ENCODE results near the gene SMARCD3. TPM values are rescaled to one million over a fixed set of nuclear protein-coding genes. Genes with fewer than 3 reads are reported as not detected.

Gene SMARCD3
- total and polyA plus RNA-seq, 2 donors from 2014 or later, result 46.4 to 52.5 TPM

DNA sequence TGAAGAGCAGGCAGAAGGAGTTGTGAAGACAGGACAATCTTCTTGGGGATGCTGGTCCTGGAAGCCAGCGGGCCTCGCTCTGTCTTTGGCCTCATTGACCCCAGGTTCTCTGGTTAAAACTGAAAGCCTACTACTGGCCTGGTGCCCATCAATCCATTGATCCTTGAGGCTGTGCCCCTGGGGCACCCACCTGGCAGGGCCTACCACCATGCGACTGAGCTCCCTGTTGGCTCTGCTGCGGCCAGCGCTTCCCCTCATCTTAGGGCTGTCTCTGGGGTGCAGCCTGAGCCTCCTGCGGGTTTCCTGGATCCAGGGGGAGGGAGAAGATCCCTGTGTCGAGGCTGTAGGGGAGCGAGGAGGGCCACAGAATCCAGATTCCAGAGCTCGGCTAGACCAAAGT, 14.7 kb downstream of the SMARCD3 start:
- H3K27ac ChIP-seq (ENCODE audit: low read depth in 2 of 2, low read length in 2 of 2), result no peak overlapping the region
- no peaks in the 10 kb centered on the region for H3K9me3 ChIP-seq (ENCODE audit: control insufficient read depth in 2 of 3, insufficient read depth in 1 of 3, low read length in 3 of 3)
- peaks cover 0 to 7% (median 4%) of the 10 kb centered on the region in 3 donors for H3K36me3 ChIP-seq (ENCODE audit: control insufficient read depth in 2 of 3, insufficient read depth in 3 of 3, low read length in 3 of 3)
- DNase-seq, result no peak
- peak overlapping the region in 2 of 3 donors; percentile 67 to 76 for H3K4me3 ChIP-seq (ENCODE audit: low read length in 3 of 3)
- TF ChIP-seq, protein P1, sequence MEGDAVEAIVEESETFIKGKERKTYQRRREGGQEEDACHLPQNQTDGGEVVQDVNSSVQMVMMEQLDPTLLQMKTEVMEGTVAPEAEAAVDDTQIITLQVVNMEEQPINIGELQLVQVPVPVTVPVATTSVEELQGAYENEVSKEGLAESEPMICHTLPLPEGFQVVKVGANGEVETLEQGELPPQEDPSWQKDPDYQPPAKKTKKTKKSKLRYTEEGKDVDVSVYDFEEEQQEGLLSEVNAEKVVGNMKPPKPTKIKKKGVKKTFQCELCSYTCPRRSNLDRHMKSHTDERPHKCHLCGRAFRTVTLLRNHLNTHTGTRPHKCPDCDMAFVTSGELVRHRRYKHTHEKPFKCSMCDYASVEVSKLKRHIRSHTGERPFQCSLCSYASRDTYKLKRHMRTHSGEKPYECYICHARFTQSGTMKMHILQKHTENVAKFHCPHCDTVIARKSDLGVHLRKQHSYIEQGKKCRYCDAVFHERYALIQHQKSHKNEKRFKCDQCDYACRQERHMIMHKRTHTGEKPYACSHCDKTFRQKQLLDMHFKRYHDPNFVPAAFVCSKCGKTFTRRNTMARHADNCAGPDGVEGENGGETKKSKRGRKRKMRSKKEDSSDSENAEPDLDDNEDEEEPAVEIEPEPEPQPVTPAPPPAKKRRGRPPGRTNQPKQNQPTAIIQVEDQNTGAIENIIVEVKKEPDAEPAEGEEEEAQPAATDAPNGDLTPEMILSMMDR (IDR thresholded peaks at IDR 0.05; ENCODE audit: borderline replicate concordance, extremely low read depth, insufficient read depth), result no peak
- H3K27me3 ChIP-seq (ENCODE audit: control insufficient read depth, insufficient read depth, low read length), result no peaks in the 10 kb centered on the region
- no peak for FAIRE-seq
- intact Hi-C loops (cut with DNase I), result no loop called here
- peaks cover 0 to 15% (median 12%) of the 10 kb centered on the region in 3 donors for H3K4me1 ChIP-seq (ENCODE audit: control insufficient read depth in 2 of 3, insufficient read depth in 2 of 3, low read depth in 1 of 3, low read length in 3 of 3)
- peak overlapping the region in 1 of 3 donors; percentile 84 for H3K9ac ChIP-seq (ENCODE audit: low read length in 3 of 3)

DNA sequence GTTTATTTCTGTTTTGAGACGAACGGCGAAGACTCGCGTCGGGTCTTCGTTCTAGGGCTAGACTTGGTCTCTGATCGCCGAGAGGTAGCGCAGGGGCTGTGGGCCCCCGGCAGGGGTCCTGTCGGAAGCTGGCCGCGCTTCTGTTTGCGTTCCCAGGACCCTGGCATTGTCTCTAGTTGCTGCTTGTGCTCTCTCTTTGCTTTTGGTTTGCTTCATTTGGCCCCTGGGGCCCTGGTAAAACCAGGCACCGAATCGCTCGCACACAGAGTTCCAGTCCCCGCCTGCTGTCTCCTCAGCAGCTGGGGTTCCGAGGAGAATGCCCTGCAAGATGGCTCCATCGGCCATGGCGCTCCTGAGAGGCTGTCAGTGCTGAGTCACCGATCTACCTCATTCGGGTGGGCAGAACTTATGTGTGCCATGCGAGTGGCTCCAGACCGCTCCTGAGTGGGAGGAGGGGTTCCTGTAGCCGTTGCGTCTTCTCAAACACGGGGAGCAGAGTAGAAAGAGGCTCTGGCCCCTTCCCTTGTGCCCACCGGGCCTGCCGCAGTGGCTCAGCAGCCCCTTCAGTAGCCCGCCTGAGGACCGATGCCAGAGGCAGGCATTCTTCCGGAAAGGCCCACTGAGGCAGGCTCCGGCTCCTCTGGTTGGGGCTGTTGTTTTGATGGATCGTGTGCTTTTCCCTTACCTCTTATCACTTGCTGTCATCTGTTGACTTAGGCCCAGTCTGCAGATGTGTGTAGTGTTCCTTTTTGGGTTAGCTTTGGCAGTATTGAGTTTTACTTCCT, 15.4 kb downstream of the SMARCD3 start:
- DNase-seq (peak in 4 of 5 donors; percentile 16 to 83 (median 42)), FAIRE-seq (no peak)
- Histone ChIP-seq H3K27ac (ENCODE audit: low read depth in 2 of 2, low read length in 2 of 2) (peak overlapping the region; percentile 5 to 50), H3K36me3 (ENCODE audit: control insufficient read depth in 2 of 3, insufficient read depth in 3 of 3, low read length in 3 of 3) (peaks cover 0 to 7% (median 4%) of the 10 kb centered on the region in 3 donors), H3K27me3 (ENCODE audit: control insufficient read depth, insufficient read depth, low read length) (no peaks in the 10 kb centered on the region), H3K9me3 (ENCODE audit: control insufficient read depth in 2 of 3, insufficient read depth in 1 of 3, low read length in 3 of 3) (no peaks in the 10 kb centered on the region), H3K4me3 (ENCODE audit: low read length in 3 of 3) (peak overlapping the region; percentile 67 to 77 (median 76)), H3K4me1 (ENCODE audit: control insufficient read depth in 2 of 3, insufficient read depth in 2 of 3, low read depth in 1 of 3, low read length in 3 of 3) (peaks cover under 1 to 16% (median 12%) of the 10 kb centered on the region in 3 donors), H3K9ac (ENCODE audit: low read length in 3 of 3) (peak overlapping the region; percentile 58 to 90 (median 84))
- TF ChIP-seq, protein P1 (IDR thresholded peaks at IDR 0.05; ENCODE audit: borderline replicate concordance, extremely low read depth, insufficient read depth), result no peak
- intact Hi-C loops (cut with DNase I), result no loop called here

DNA sequence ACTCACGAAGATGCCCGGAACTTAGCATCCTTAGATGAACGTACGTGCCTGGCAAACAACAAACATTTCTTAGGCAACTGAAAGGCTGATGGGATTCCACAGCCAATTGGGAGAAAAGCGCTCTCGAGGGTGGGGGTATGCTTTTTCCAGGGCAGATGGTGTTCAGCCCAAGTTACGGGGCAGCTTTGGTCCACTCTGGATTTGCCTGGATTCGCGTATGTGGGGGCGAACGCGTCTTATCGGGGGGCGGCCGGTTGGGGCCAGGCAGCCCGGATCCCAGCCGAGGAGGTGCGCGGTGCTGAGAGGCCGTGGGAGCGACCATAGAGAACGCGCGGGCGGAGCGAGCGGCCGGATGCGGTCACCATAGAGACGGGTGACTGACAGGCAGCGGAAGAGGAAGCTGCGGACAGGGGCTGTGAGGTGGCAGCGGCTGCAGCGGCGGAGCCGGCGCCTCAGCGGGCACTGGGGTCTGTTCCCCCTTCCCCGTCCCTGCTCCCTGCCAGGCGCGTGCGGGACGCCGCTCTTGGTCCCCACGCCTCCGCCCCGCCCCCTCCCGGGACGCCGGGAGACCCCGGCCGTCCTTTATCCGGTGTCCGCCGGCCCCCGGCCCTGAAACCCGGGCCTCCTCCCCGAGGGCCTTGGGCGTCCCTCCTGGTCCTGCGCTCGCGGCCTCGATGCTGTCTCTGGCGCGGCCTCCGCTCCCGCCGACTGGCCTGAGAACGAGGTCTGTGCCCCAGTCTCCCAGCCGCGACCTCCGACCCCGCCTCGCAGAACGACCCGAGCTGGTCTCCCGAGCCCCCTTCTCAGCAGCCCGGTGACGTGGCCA, 16.2 kb downstream of the SMARCD3 start, which contains the start of gene CHPF2:
Gene CHPF2 (plus strand): TSS at position 393 of the 826 bp plus-strand sequence. CDS start 1,529 bp downstream, outside the sequence.
- Histone ChIP-seq H3K9me3 (ENCODE audit: control insufficient read depth in 2 of 3, insufficient read depth in 1 of 3, low read length in 3 of 3) (no peaks in the 10 kb centered on the region), H3K27ac (ENCODE audit: low read depth in 2 of 2, low read length in 2 of 2) (peak within 1 kb of the TSS; percentile 7 to 57), H3K9ac (ENCODE audit: low read length in 3 of 3) (peak within 1 kb of the TSS; percentile 58 to 90 (median 84)), H3K27me3 (ENCODE audit: control insufficient read depth, insufficient read depth, low read length) (no peaks in the 10 kb centered on the region), H3K4me3 (ENCODE audit: low read length in 3 of 3) (peak within 1 kb of the TSS; percentile 67 to 77 (median 76)), H3K4me1 (ENCODE audit: control insufficient read depth in 2 of 3, insufficient read depth in 2 of 3, low read depth in 1 of 3, low read length in 3 of 3) (peaks cover 2 to 18% (median 12%) of the 10 kb centered on the region in 3 donors), H3K36me3 (ENCODE audit: control insufficient read depth in 2 of 3, insufficient read depth in 3 of 3, low read length in 3 of 3) (peaks cover 0 to 7% (median 4%) of the 10 kb centered on the region in 3 donors)
- DNase-seq (peak; percentile 89 to 97 (median 92)), FAIRE-seq (no peak)
- TF ChIP-seq, protein P1 (IDR thresholded peaks at IDR 0.05; ENCODE audit: borderline replicate concordance, extremely low read depth, insufficient read depth), result no peak
- intact Hi-C loops (cut with DNase I), result no loop called here

Measured in kidney (tissue), 14 donors.